Upper lobe of left lung (tissue), 6 donors: Measurements from ENCODE around the gene CTXN2. TPM values are rescaled to one million over a fixed set of nuclear protein-coding genes. Genes with fewer than 3 reads are reported as not detected.

Source experiments
- ATAC-seq, 2 donors: fragments of 200-7000 bp; cut with Tn5 transposase; one replicate each; pipeline ENCODE4 v1.9.1; 2022; ENCODE audit warnings: mild to moderate bottlenecking in 2 of 2, moderate library complexity in 2 of 2; ENCODE audit not compliant: low FRiP score in 2 of 2
- DNase-seq, 2 donors: peaks; one replicate each; pipeline ENCODE4 v3.0.0-alpha.2; 2019 to 2020
- H3K27ac ChIP-seq, 4 donors: fragments of 200-600 bp; sonication (generic); one replicate each; pipeline ENCODE4 v1.5.1; 2016 to 2019
- H3K27me3 ChIP-seq, 4 donors: fragments of 200-600 bp; sonication (generic); one replicate each; pipeline ENCODE4 v1.5.1; 2017 to 2019
- H3K36me3 ChIP-seq, 4 donors: fragments of 200-600 bp; sonication (generic); one replicate each; pipeline ENCODE4 v1.5.1; 2016 to 2019
- H3K4me1 ChIP-seq, 4 donors: fragments of 200-600 bp; sonication (generic); one replicate each; pipeline ENCODE4 v1.5.1; 2018 to 2019
- H3K4me3 ChIP-seq, 4 donors: fragments of 200-600 bp; sonication (generic); one replicate each; pipeline ENCODE4 v1.5.1; 2017 to 2019; ENCODE audit warnings: mild to moderate bottlenecking in 2 of 4, moderate library complexity in 1 of 4
- H3K9me3 ChIP-seq, 4 donors: fragments of 200-600 bp; sonication (generic); one replicate each; pipeline ENCODE4 v1.5.1; 2018 to 2019
- EP300 ChIP-seq, 4 donors: sonication (generic); formaldehyde crosslinking; IDR thresholded peaks; one replicate each; pipeline ENCODE4 v1.5.1; 2017; ENCODE audit warnings: antibody characterized with exemption in 4 of 4, control low read depth in 2 of 4
- POLR2A ChIP-seq, 4 donors: fragments of 450-650 bp; IDR thresholded peaks; one replicate each; pipeline ENCODE4 v1.5.1; 2016 to 2017; ENCODE audit warnings: antibody characterized with exemption in 4 of 4, mild to moderate bottlenecking in 2 of 4
- POLR2AphosphoS5 ChIP-seq, 2 donors: sonication (generic); formaldehyde crosslinking; IDR thresholded peaks; one replicate each; pipeline ENCODE4 v1.5.1; 2017; ENCODE audit warnings: antibody characterized with exemption in 2 of 2
- WGBS, 2 donors: methylation state at CpG; one replicate each; pipeline ENCODE4 v1.1.5; 2017 to 2018; 5-methylcytosine and 5-hydroxymethylcytosine counted together
- total RNA-seq, 6 donors: library from RNA; depleted of rRNA in 4 of 6; stranded (reverse); fragments of >200 nt in 4 of 6; gene quantifications; one replicate each; pipeline versions ENCODE4 v1.1.0 to v1.2.1, GENCODE V29; 2016 to 2021
- TF ChIP-seq, protein P1 (sequence below), 6 experiments: fragments of 450-650 bp in 4 of 6; fragments of 200-600 bp in 2 of 6; sonication (generic) in 2 of 6; IDR thresholded peaks; one replicate each; pipeline ENCODE4 v1.5.1; 2016 to 2019; ENCODE audit warnings: antibody characterized with exemption in 6 of 6
- donor health status: DM: no; HTN: no; CAD: no; lungs with moderate emphysema.
- donor health status: DM: no; HTN: yes; CAD: no; lungs with severe emphysema.

The CTXN2 gene
- total RNA-seq, 6 donors from 2014 or later = not detected

DNA sequence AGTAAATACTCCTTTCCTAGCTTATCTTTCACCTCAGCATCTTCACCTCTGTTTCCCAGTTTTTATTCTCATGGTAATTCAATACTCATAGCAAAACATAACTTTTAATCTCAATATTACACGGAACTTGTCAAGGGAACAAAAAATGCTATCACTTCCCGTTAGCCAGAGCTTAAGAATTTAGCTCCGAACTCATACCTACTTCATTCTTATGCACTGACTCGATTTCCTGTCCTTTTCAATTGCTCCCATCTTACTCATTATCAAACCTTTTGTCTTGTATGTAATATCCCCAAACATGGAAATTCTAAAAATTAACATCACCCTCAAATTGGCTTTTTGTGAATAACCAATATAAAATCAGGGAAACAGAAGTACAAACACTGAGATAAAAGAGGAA, 41.6 kb upstream of the CTXN2 start:
- H3K9me3 ChIP-seq = no peaks in the 10 kb centered on the region
- no peak for TF ChIP-seq POLR2A (IDR thresholded peaks at IDR 0.05)
- TF ChIP-seq, protein P1, sequence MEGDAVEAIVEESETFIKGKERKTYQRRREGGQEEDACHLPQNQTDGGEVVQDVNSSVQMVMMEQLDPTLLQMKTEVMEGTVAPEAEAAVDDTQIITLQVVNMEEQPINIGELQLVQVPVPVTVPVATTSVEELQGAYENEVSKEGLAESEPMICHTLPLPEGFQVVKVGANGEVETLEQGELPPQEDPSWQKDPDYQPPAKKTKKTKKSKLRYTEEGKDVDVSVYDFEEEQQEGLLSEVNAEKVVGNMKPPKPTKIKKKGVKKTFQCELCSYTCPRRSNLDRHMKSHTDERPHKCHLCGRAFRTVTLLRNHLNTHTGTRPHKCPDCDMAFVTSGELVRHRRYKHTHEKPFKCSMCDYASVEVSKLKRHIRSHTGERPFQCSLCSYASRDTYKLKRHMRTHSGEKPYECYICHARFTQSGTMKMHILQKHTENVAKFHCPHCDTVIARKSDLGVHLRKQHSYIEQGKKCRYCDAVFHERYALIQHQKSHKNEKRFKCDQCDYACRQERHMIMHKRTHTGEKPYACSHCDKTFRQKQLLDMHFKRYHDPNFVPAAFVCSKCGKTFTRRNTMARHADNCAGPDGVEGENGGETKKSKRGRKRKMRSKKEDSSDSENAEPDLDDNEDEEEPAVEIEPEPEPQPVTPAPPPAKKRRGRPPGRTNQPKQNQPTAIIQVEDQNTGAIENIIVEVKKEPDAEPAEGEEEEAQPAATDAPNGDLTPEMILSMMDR (IDR thresholded peaks at IDR 0.05) = no peak
- no peak for TF ChIP-seq POLR2AphosphoS5 (IDR thresholded peaks at IDR 0.05)
- no peak for TF ChIP-seq EP300 (IDR thresholded peaks at IDR 0.05)
- H3K27me3 ChIP-seq = no peaks in the 10 kb centered on the region
- 89% methylated on average over 4 of the region's 4 CpGs for WGBS, 2 donors
- no peak overlapping the region for H3K27ac ChIP-seq
- peaks cover 0 to 5% (median 0%) of the 10 kb centered on the region in 4 donors for H3K36me3 ChIP-seq
- H3K4me1 ChIP-seq = no peaks in the 10 kb centered on the region
- H3K4me3 ChIP-seq = no peak overlapping the region
- DNase-seq = no peak
- no peak for ATAC-seq

DNA sequence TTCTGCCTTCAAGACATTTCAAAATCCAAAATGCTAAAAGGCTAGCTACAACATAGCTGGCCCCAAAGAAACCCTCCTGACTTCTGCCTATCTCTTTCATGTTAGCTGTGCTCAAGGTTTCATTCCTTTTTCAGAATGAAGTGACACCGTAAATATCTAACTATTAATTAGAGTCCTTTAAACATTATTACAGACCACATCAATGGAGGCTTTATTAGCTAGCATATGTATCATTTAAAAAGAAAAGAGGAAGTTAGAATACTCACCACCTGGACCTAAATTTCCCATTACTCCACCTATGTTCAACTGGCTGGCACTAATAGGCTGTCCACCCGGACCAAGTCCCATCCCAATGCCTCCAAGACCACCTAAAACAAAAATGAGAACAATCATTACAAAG, 37.9 kb upstream of the CTXN2 start:
- H3K4me1 ChIP-seq = no peaks in the 10 kb centered on the region
- WGBS, 2 donors = 94 to 97% methylated on average over 2 of the region's 2 CpGs
- no peak overlapping the region for H3K4me3 ChIP-seq
- no peak for ATAC-seq
- no peaks in the 10 kb centered on the region for H3K9me3 ChIP-seq
- H3K27me3 ChIP-seq = no peaks in the 10 kb centered on the region
- TF ChIP-seq POLR2A (IDR thresholded peaks at IDR 0.05) = no peak
- TF ChIP-seq, protein P1 (IDR thresholded peaks at IDR 0.05) = no peak
- TF ChIP-seq EP300 (IDR thresholded peaks at IDR 0.05) = no peak
- TF ChIP-seq POLR2AphosphoS5 (IDR thresholded peaks at IDR 0.05) = no peak
- no peak for DNase-seq
- peaks cover 0 to 5% (median 0%) of the 10 kb centered on the region in 4 donors for H3K36me3 ChIP-seq
- H3K27ac ChIP-seq = no peak overlapping the region

DNA sequence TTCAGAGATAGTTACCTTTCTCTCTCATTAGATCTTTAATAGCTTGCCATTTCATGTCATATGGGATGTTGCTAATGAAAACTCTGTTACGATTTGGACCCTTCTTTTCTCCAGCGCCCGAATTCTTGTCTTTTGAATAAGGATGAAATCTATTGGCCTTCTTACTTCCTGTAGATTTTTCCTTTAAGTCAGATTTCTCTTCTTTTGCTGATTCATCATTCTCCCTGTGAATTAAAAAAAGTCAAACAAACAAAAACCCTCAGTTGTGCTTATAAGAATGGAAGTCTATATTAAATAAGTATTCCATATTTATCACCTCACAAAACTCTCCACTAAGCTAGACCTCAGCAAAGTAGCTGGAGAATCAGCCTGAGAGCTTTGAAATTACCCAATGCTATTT, 22.8 kb upstream of the CTXN2 start:
- WGBS, 2 donors = 57 to 64% methylated on average over 3 of the region's 3 CpGs
- Histone ChIP-seq H3K27me3 (no peaks in the 10 kb centered on the region), H3K4me3 (no peak overlapping the region), H3K9me3 (no peaks in the 10 kb centered on the region), H3K27ac (no peak overlapping the region), H3K36me3 (no peaks in the 10 kb centered on the region), H3K4me1 (no peaks in the 10 kb centered on the region)
- no peak for DNase-seq
- no peak for ATAC-seq
- TF ChIP-seq POLR2A (IDR thresholded peaks at IDR 0.05) (no peak), POLR2AphosphoS5 (IDR thresholded peaks at IDR 0.05) (no peak), EP300 (IDR thresholded peaks at IDR 0.05) (no peak)
- TF ChIP-seq, protein P1 (IDR thresholded peaks at IDR 0.05) = no peak

GRCh38 chr15:48170981-48171380, 20.5 kb upstream of the CTXN2 start:
- Histone ChIP-seq H3K36me3 (no peaks in the 10 kb centered on the region), H3K27me3 (no peaks in the 10 kb centered on the region), H3K4me3 (no peak overlapping the region), H3K9me3 (no peaks in the 10 kb centered on the region), H3K27ac (no peak overlapping the region), H3K4me1 (no peaks in the 10 kb centered on the region)
- WGBS, 2 donors = 83 to 98% methylated on average over 1 of the region's 1 CpG
- DNase-seq = no peak
- ATAC-seq = no peak
- no peak for TF ChIP-seq POLR2A (IDR thresholded peaks at IDR 0.05)
- no peak for TF ChIP-seq POLR2AphosphoS5 (IDR thresholded peaks at IDR 0.05)
- TF ChIP-seq, protein P1 (IDR thresholded peaks at IDR 0.05) = no peak
- TF ChIP-seq EP300 (IDR thresholded peaks at IDR 0.05) = no peak

DNA sequence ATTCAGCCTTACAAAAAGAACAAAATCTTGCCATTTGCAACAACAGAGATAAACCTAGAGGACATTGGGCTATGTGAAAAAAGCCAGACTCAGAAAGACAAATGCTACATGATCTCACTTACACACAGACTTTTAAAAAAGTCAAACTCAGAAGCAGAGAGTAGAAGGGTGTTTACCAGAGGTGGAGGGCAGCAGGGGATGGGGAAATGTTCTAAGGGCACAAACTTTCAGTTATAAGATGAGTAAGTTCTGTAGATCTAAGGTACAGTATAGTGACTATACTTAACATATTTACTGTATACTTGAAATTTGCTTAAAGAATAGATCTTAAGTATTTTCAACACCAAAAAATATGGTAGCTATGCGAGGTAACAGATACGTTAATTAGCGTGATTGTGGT, 16.3 kb upstream of the CTXN2 start:
- TF ChIP-seq POLR2A (IDR thresholded peaks at IDR 0.05) = no peak
- TF ChIP-seq EP300 (IDR thresholded peaks at IDR 0.05) = no peak
- H3K4me1 ChIP-seq = peaks cover 0 to 13% (median 4%) of the 10 kb centered on the region in 4 donors
- H3K4me3 ChIP-seq = no peak overlapping the region
- H3K36me3 ChIP-seq = no peaks in the 10 kb centered on the region
- DNase-seq = no peak
- no peaks in the 10 kb centered on the region for H3K9me3 ChIP-seq
- H3K27ac ChIP-seq = no peak overlapping the region
- no peak for ATAC-seq
- WGBS, 2 donors = 91 to 98% methylated on average over 3 of the region's 3 CpGs
- peaks cover 0 to 11% (median 0%) of the 10 kb centered on the region in 4 donors for H3K27me3 ChIP-seq
